ENCODE measurements around the gene POLR2F.
"Not testable (repeated sequence)": the region's sequence is repeated elsewhere in the genome, so short reads cannot be mapped to it uniquely, and the experiment has no call there.

POLR2F gene

DNA sequence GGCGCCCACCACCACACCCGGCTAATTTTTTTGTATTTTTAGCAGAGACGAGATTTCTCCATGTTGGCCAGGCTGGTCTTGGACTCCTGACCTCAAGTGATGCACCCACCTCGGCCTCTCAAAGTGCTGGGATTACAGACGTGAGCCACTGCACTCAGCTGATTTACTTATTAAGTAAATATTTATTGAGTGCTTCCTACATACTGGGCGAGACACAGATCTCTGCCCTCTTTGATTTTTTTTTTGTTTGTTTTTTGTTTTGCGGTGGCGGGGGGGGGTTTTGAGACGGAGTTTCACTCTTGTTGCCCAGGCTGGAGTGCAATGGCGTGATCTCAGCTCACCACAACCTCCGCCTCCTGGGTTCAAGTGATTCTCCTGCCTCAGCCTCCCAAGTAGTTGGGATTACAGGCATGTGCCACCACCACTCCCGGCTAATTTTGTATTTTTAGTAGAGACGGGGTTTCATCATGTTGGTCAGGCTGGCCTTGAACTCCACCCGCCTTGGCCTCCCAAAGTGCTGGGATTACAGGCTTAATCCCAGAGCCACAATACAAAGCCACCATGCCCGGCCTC lies 2.4 kb downstream of the POLR2F start:
- not testable (repeated sequence) for DNase-seq

DNA sequence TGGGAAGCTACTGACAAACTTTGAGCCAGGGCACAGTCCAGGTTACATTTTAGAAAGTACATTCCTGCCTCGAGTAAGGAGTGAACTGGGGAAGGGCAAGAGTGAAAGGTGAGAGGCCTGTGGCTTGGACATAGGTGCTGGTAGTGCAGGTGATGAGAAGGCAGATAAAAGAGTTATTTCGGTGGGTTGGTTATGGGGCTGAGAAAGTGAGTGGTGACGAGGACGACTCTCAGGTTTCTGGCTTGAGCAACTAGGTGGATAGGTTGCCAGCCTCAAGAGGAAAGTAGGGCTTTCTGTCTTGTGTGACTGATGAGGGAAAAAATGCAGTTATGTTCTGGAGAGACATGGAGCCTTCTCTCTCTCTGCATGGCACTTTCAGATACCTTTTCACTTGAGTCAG lies 3.7 kb downstream of the POLR2F start:
- no peak for DNase-seq

- DNase-seq: no peak
Observed at GRCh38 chr22:37959231-37959825, 5.8 kb downstream of the POLR2F start.

- no peak for DNase-seq
Observed at GRCh38 chr22:37961062-37961461, 7.6 kb downstream of the POLR2F start.

GRCh38 chr22:37965940-37966664 lies 12.6 kb downstream of the POLR2F start:
- no peak for DNase-seq

DNA sequence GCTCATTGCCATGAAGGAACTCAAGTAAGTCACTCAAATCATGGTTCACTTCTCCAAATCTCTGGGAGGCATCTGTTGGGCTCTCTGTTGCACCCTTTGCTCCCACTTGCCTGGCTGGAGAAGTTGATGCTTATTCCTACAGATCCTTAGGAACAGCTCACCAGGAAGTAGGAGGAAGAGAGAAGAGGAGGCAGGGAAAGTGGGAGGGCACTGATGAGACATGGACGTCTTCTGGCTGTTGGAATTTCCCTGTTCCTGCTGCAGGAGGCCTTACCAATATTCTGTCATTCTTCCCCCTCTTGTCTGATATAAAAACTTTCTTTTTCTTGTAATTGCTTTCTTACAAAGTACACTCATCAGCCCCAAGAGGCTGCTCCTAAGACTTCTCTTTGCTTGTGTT lies 13.6 kb downstream of the POLR2F start:
- no peak for DNase-seq

DNA sequence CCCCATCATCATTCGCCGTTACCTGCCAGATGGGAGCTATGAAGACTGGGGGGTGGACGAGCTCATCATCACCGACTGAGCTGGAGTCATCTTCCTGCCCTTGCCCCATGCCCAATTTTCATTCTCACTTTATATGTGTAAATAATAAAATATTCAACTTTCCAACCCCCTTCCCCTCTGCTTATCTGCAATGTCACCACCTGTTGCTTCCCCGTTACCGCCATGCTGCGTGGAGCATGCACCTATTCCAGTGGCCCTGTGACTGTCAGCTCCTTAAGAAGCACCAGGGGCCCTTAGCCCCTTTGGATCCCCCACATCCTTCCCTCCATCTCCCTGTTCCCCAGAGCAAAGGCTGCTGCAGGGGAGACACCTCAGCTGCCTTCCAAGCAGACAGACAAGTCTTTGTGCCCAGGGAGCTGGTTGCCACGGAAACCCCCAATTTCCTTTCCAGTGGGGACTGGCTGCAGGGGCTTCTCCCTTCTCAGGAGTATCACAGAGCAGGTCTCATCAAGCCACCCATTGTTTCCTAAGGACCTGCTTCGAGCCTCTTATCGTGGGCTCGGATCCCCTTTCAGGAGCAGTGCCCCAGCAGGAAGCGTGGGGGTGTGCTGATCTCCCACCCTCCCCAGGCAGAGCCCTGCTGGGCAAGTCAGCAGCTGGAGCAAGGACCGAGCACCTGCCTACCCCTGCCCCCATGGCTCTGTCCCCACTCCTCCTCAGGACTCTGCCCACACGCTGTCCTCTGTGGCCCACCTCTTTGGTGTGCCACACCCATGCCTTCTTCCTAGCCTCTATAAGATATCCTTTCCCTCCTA lies 14.3 kb downstream of the POLR2F start:
- no peak for DNase-seq

- no peak for DNase-seq
Observed at GRCh38 chr22:37968452-37969251, 15.2 kb downstream of the POLR2F start.

- no peak for DNase-seq
Observed at GRCh38 chr22:37970864-37971263, 17.4 kb downstream of the POLR2F start.

DNA sequence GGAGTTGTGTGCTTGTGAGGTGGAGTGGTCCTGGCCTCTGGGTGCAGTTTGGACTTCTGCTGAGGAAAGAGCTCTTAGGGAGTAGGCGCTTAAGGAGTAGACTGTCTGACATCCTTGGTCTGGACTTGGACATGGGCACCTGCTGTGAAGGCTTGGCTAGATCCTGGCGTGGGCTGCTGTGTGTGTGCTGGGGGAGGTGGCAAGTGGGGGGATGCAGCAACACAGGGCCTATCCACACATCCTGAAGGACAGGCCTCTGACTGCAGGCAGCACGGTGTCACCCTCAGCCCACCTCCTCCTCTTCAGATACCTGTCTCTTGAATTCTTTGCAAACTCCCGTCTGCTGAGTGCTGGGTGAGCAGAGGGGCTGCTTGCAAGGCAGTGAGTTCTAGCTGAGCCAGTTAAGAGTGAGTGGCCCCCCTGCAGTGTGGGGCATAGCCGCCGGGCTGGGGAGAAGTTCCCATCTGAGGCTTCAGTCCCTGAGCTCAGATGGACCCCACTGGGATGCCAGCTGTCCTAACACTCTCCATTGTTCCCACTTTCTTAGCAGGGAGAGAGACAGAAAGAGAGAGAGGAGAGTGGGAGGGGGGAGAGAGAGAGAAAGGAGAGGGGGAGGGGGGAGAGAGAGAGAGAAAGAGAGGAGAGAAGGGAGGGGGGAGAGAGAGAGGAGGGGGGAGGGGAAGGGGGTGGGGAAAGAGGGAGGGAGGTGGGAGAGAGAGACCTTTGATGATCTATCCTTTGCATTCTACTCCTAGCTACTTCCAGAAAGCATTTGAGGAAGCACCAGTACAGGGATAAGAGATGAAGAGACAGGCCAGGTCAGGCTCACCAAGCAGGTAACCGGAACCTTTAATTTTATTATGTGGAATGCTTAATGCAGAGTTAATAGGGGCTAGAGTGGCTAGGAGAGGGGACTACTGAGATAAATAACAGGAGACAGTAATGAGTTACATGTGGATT lies 18.3 kb downstream of the POLR2F start:
- DNase-seq: no peak

GRCh38 chr22:37972527-37972926 lies 19.0 kb downstream of the POLR2F start:
- no peak for DNase-seq

DNA sequence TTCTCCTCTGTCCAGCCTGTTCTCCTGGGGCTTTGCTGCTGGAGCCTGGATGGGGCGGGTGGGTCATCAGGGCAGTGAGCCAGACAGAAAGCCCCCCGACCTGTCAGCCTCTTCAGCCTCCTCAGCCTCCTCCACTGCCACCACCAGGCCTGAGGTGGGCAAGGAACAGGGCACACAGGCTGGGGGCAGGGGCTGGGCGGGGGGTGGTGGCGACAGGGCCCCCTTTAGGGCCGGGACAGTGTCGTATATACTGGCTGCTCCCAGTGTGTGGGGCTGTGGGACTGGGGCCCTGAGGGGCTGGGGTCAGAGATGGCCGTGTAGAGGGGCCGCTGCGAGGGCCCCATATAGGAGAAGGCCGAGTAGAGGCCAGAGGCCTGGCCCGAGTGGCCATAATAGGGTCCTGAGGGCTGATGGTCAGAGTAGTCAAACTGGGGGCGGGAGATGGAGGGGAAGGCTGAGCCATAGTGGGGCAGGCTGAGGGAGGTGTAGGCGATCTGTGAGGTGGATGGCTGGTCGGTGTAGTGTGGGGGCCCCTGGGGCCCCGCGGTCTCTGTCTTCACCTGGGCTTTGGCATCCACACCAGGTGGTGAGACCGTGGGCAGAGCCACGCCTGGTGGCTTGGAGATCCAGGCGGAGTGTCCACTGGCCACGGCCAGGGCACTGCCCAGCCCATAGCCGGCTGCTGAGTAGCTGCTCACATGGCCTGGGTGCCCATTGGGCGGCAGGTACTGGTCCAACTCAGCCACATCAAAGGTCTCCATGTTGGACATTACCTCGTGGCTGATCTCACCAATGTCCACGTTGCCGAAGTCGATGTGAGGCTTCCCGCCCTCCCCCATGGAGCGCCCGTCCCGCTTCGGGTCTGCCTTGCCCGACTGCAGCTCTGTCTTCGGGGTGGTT lies 20.0 kb downstream of the POLR2F start:
- no peak for DNase-seq

DNA sequence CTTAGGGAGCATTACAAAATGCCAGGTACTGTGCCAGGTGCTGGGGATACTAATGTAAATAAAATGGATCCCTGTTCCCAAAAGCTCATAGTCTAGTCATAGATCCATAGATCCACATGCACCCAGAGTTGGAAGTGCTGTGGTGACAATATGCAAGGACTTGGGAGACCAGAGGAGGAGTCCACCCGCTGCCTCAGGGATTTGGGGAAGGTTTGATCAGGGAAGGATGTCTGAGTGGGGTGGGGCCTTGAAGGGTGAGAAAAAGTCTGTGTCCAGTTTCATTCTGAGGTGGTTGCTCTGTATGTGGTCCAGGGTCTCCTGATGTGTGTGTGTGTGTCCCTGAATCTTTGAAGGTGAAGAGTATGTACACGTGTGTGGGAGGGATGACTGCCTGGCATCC lies 21.7 kb downstream of the POLR2F start:
- DNase-seq: no peak

- DNase-seq: not testable (repeated sequence)
Observed at GRCh38 chr22:37976022-37976421, 22.5 kb downstream of the POLR2F start.

- DNase-seq: no peak
Observed at GRCh38 chr22:37976547-37976946, 23.0 kb downstream of the POLR2F start.

GRCh38 chr22:37979782-37980181 lies 26.3 kb downstream of the POLR2F start:
- no peak for DNase-seq

DNA sequence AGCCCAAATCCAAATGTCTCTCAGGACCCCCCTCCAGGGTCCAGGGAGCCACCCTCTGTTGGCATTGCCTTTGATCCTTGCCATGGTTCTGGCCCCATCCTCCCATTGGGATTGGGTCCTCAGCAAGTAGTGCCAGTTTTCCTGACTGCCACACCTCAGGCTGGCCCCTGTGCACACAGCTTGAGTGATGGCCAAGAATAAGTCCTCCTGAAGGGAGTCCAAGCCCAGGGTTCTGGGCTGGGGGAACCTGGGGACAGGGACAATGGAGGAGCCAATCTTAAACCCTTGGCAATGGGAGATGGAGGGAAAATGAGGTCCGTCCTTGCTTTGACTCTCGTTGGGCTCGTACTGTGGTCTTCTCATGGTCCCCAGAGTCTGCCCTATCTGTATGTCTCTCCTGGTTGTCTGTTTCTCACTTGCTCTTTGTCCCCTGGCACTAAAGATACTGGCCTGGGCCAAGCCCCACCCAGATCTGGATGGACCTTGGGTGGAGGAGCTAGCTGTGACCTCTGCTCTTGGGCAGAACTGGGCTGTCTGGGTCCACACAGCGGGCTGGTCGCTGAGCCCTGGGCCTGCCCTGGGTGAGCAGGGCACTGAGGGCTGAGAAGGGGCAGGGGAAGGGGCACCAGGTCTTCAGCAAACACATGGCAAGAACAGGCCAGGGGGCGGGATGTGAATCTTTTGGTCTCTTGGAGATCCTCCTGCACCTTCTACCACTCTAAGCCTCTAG lies 27.9 kb downstream of the POLR2F start:
- no peak for DNase-seq

DNA sequence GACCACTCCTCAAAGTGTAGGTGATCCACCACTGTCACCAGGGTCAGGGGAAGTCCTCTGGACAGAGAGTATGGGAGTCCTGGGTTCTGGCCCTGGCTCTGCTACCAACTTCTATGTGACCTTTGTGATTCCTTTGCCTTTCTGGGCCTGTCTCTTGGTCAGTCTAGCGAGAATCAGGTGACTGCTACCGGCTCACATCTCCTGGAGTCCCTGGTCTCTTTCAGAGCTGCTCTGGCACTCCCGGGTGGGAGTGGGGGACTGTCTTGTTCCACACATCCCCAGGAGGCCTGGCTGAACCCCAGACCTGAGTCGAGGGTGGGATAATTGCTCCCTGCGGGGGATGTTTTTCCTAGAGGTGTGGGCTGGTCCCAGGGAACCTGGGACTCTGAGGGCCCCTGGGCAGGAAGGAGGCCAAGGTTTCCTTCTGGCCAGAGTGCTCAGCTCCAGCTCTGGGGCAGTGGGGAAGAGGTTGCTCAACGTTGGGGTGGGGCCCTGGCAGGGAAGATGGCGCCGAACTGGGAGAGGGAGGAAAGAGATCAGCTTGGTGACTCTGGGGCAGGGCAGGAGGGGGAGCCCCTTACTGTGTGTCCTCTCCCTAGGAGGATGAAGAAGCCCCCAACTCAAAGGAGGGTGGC lies 28.8 kb downstream of the POLR2F start:
- DNase-seq: no peak
